Activated CD8-positive, alpha-beta T cell treated with anti-CD3 and anti-CD28 coated beads for 36 hours (primary cell): Measurements from ENCODE around the gene TPSB2. TPM values are rescaled to one million over a fixed set of nuclear protein-coding genes. Genes with fewer than 3 reads are reported as not detected.

Experiments used
- ATAC-seq: fragments of 200-7000 bp; cut with Tn5 transposase; one replicate; pipeline ENCODE4 v1.10.0; 2021; ENCODE audit warnings: mild to moderate bottlenecking, moderate library complexity
- CTCF ChIA-PET: fragments of 350-600 bp; sonication (Branson Sonifier 250); formaldehyde crosslinking; loops from one replicate; lab custom pipeline; 2021; ENCODE audit warnings: antibody characterized with exemption; lab: Charles Lee
- POLR2A ChIA-PET: fragments of 350-600 bp; sonication (Branson Sonifier 250); formaldehyde crosslinking; loops from one replicate; lab custom pipeline; 2021; ENCODE audit warnings: antibody characterized with exemption; lab: Charles Lee
- DNase-seq: peaks from one replicate; pipeline ENCODE4 v3.0.0-alpha.2; 2020
- H3K27ac Mint-ChIP-seq: one replicate; pipeline ENCODE4 v1.8.0; 2021; ENCODE audit warnings: mild to moderate bottlenecking, mixed read lengths
- H3K27me3 Mint-ChIP-seq: one replicate; pipeline ENCODE4 v1.8.0; 2021; ENCODE audit warnings: mixed read lengths
- H3K36me3 Mint-ChIP-seq: one replicate; pipeline ENCODE4 v1.8.0; 2021; ENCODE audit warnings: low read depth, mixed read lengths
- H3K4me1 Mint-ChIP-seq: one replicate; pipeline ENCODE4 v1.8.0; 2021; ENCODE audit warnings: low read depth, mixed read lengths
- H3K4me3 Mint-ChIP-seq: one replicate; pipeline ENCODE4 v1.8.0; 2021; ENCODE audit warnings: mild to moderate bottlenecking, moderate library complexity, mixed read lengths
- H3K9me3 Mint-ChIP-seq: one replicate; pipeline ENCODE4 v1.8.0; 2021; ENCODE audit warnings: mixed read lengths
- CTCF ChIP-seq: fragments of 200-600 bp; IDR thresholded peaks from one replicate; pipeline ENCODE4 v1.8.0; 2022; ENCODE audit warnings: antibody characterized with exemption, mild to moderate bottlenecking
- intact Hi-C: fragments of 100-400 bp; cut with micrococcal nuclease; formaldehyde crosslinking; loops from one replicate; pipeline ENCODE4 v1.10.0; 2022
- total RNA-seq, 2 experiments: library from RNA; stranded (reverse); gene quantifications; one replicate each; pipeline ENCODE4 v1.2.3, GENCODE V29; 2021

TPSB2 gene
- total RNA-seq, 2 experiments from 2014 or later: not detected

GRCh38 chr16:1215574-1216295 is 14.2 kb downstream of the TPSB2 start:
- TF ChIP-seq CTCF: no peak
- ChIA-PET POLR2A (no interaction called here), CTCF (no interaction called here)
- no peaks in the 10 kb centered on the region for H3K9me3 Mint-ChIP-seq
- ATAC-seq (no peak), DNase-seq (no peak)
- intact Hi-C loops: no loop called here
- no peaks in the 10 kb centered on the region for H3K36me3 Mint-ChIP-seq
- H3K4me3 Mint-ChIP-seq: no peak overlapping the region
- no peak overlapping the region for H3K27ac Mint-ChIP-seq
- no peaks in the 10 kb centered on the region for H3K27me3 Mint-ChIP-seq
- no peaks in the 10 kb centered on the region for H3K4me1 Mint-ChIP-seq

GRCh38 chr16:1214719-1215118 is 15.3 kb downstream of the TPSB2 start:
- no peak overlapping the region for H3K27ac Mint-ChIP-seq
- POLR2A ChIA-PET: interaction anchor here (0.6 kb wide), 1 partner anchor 574 kb away, joined by 3 read pairs; no protein-coding TSS in a partner anchor
- no peaks in the 10 kb centered on the region for H3K36me3 Mint-ChIP-seq
- no peaks in the 10 kb centered on the region for H3K27me3 Mint-ChIP-seq
- no peaks in the 10 kb centered on the region for H3K9me3 Mint-ChIP-seq
- ATAC-seq: no peak
- no peak for TF ChIP-seq CTCF
- no peak overlapping the region for H3K4me3 Mint-ChIP-seq
- CTCF ChIA-PET: no interaction called here
- H3K4me1 Mint-ChIP-seq: no peaks in the 10 kb centered on the region
- intact Hi-C loops: no loop called here
- DNase-seq: no peak

- no peaks in the 10 kb centered on the region for H3K4me1 Mint-ChIP-seq
- intact Hi-C loops: no loop called here
- H3K9me3 Mint-ChIP-seq: no peaks in the 10 kb centered on the region
- DNase-seq: no peak
- no peak overlapping the region for H3K27ac Mint-ChIP-seq
- ChIA-PET POLR2A (no interaction called here), CTCF (no interaction called here)
- no peaks in the 10 kb centered on the region for H3K36me3 Mint-ChIP-seq
- ATAC-seq: no peak
- H3K27me3 Mint-ChIP-seq: no peaks in the 10 kb centered on the region
- H3K4me3 Mint-ChIP-seq: no peak overlapping the region
- no peak for TF ChIP-seq CTCF
These were observed 16.1 kb downstream of the TPSB2 start for GRCh38 chr16:1213796-1214372.

GRCh38 chr16:1213231-1213630 is 16.8 kb downstream of the TPSB2 start:
- TF ChIP-seq CTCF: no peak
- POLR2A ChIA-PET: no interaction called here
- no peaks in the 10 kb centered on the region for H3K27me3 Mint-ChIP-seq
- H3K36me3 Mint-ChIP-seq: no peaks in the 10 kb centered on the region
- no peak for DNase-seq
- no peak overlapping the region for H3K4me3 Mint-ChIP-seq
- peaks cover 2% of the 10 kb centered on the region for H3K4me1 Mint-ChIP-seq
- no peak overlapping the region for H3K27ac Mint-ChIP-seq
- no peaks in the 10 kb centered on the region for H3K9me3 Mint-ChIP-seq
- no peak for ATAC-seq
- CTCF ChIA-PET: no interaction called here
- intact Hi-C loops: no loop called here

- Mint-ChIP-seq H3K27me3 (no peaks in the 10 kb centered on the region), H3K4me1 (peaks cover 4% of the 10 kb centered on the region), H3K27ac (no peak overlapping the region), H3K36me3 (no peaks in the 10 kb centered on the region), H3K9me3 (no peaks in the 10 kb centered on the region), H3K4me3 (no peak overlapping the region)
- TF ChIP-seq CTCF: no peak
- ChIA-PET POLR2A (no interaction called here), CTCF (no interaction called here)
- no peak for DNase-seq
- intact Hi-C loops: no loop called here
- ATAC-seq: no peak
These were observed 17.3 kb downstream of the TPSB2 start for GRCh38 chr16:1212616-1213194.
